ENCODE measurements around the gene APOL1. TPM values are rescaled to one million over a fixed set of nuclear protein-coding genes. Genes with fewer than 3 reads are reported as not detected.

The APOL1 gene
- total RNA-seq, 1 experiment from 2014 or later: 16.0 TPM

GRCh38 chr22:36298118-36298517, 45.2 kb downstream of the APOL1 start:
- no TSS peak for BruUV-seq (replicated peaks)
- TF ChIP-seq, protein P1, sequence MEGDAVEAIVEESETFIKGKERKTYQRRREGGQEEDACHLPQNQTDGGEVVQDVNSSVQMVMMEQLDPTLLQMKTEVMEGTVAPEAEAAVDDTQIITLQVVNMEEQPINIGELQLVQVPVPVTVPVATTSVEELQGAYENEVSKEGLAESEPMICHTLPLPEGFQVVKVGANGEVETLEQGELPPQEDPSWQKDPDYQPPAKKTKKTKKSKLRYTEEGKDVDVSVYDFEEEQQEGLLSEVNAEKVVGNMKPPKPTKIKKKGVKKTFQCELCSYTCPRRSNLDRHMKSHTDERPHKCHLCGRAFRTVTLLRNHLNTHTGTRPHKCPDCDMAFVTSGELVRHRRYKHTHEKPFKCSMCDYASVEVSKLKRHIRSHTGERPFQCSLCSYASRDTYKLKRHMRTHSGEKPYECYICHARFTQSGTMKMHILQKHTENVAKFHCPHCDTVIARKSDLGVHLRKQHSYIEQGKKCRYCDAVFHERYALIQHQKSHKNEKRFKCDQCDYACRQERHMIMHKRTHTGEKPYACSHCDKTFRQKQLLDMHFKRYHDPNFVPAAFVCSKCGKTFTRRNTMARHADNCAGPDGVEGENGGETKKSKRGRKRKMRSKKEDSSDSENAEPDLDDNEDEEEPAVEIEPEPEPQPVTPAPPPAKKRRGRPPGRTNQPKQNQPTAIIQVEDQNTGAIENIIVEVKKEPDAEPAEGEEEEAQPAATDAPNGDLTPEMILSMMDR (IDR thresholded peaks at IDR 0.05): no peak
- TF ChIP-seq REST (IDR thresholded peaks at IDR 0.05; ENCODE audit: insufficient read depth in 1 of 2, low read depth in 2 of 2, low read length in 1 of 2) (no peak), TCF7L2 (IDR thresholded peaks at IDR 0.05; ENCODE audit: low read depth, low read length) (no peak), SIN3A (IDR thresholded peaks at IDR 0.05; ENCODE audit: borderline replicate concordance, insufficient read depth, low read depth, low read length) (no peak), POLR2AphosphoS5 (IDR thresholded peaks at IDR 0.05; ENCODE audit: low read depth, low read length) (no peak)
- Histone ChIP-seq H3K36me3 (ENCODE audit: control insufficient read depth, insufficient read depth, low read length) (peaks cover 45% of the 10 kb centered on the region), H3K27me3 (ENCODE audit: control insufficient read depth, insufficient read depth, low read length) (no peaks in the 10 kb centered on the region), H3K4me3 (ENCODE audit: low read depth in 2 of 2, low read length in 2 of 2) (no peak overlapping the region), H3K9me3 (ENCODE audit: control insufficient read depth, insufficient read depth, low read depth, low read length) (no peaks in the 10 kb centered on the region), H3K27ac (ENCODE audit: low read length) (no peak overlapping the region; the same call in 1 of the 2 replicates), H3K4me1 (ENCODE audit: control insufficient read depth, insufficient read depth, low read length) (peaks cover 15% of the 10 kb centered on the region)
- ChIA-PET POLR2A (interaction anchor here (0.5 kb wide), 1 partner anchor 83 kb away, joined by 5 read pairs; no protein-coding TSS in a partner anchor), CTCF (no interaction called here)
- ATAC-seq: no peak
- no peak for DNase-seq (ENCODE audit: low read depth, low spot score)
- intact Hi-C loops (cut with micrococcal nuclease; ENCODE audit: unreplicated experiment): no loop called here
- in situ Hi-C loops (cut with HindIII; ENCODE audit: low pct_unique_long_range_greater_than_20kb, low sequenced_read_pairs): no loop called here

GRCh38 chr22:36298601-36299000, 45.7 kb downstream of the APOL1 start:
- Histone ChIP-seq H3K27me3 (ENCODE audit: control insufficient read depth, insufficient read depth, low read length) (no peaks in the 10 kb centered on the region), H3K27ac (ENCODE audit: low read length) (no peak overlapping the region; the same call in 1 of the 2 replicates), H3K36me3 (ENCODE audit: control insufficient read depth, insufficient read depth, low read length) (peaks cover 45% of the 10 kb centered on the region), H3K4me3 (ENCODE audit: low read depth in 2 of 2, low read length in 2 of 2) (no peak overlapping the region), H3K4me1 (ENCODE audit: control insufficient read depth, insufficient read depth, low read length) (peaks cover 18% of the 10 kb centered on the region), H3K9me3 (ENCODE audit: control insufficient read depth, insufficient read depth, low read depth, low read length) (no peaks in the 10 kb centered on the region)
- DNase-seq (ENCODE audit: low read depth, low spot score) (no peak), ATAC-seq (no peak)
- ChIA-PET CTCF (no interaction called here), POLR2A (interaction anchor here (0.5 kb wide), 1 partner anchor 82 kb away, joined by 5 read pairs; no protein-coding TSS in a partner anchor)
- BruUV-seq (replicated peaks): no TSS peak
- intact Hi-C loops (cut with micrococcal nuclease; ENCODE audit: unreplicated experiment): no loop called here
- in situ Hi-C loops (cut with HindIII; ENCODE audit: low pct_unique_long_range_greater_than_20kb, low sequenced_read_pairs): no loop called here
- TF ChIP-seq SIN3A (IDR thresholded peaks at IDR 0.05; ENCODE audit: borderline replicate concordance, insufficient read depth, low read depth, low read length) (no peak), TCF7L2 (IDR thresholded peaks at IDR 0.05; ENCODE audit: low read depth, low read length) (no peak)

- Histone ChIP-seq H3K27ac (ENCODE audit: low read length) (no peak overlapping the region), H3K4me1 (ENCODE audit: control insufficient read depth, insufficient read depth, low read length) (peaks cover 20% of the 10 kb centered on the region), H3K9me3 (ENCODE audit: control insufficient read depth, insufficient read depth, low read depth, low read length) (no peaks in the 10 kb centered on the region), H3K27me3 (ENCODE audit: control insufficient read depth, insufficient read depth, low read length) (no peaks in the 10 kb centered on the region), H3K36me3 (ENCODE audit: control insufficient read depth, insufficient read depth, low read length) (peaks cover 48% of the 10 kb centered on the region), H3K4me3 (ENCODE audit: low read depth in 2 of 2, low read length in 2 of 2) (no peak overlapping the region)
- intact Hi-C loops (cut with micrococcal nuclease; ENCODE audit: unreplicated experiment) (no loop called here), in situ Hi-C loops (cut with HindIII; ENCODE audit: low pct_unique_long_range_greater_than_20kb, low sequenced_read_pairs) (no loop called here)
- no TSS peak for BruUV-seq (replicated peaks)
- ChIA-PET CTCF (no interaction called here), POLR2A (no interaction called here)
- DNase-seq (ENCODE audit: low read depth, low spot score) (no peak), ATAC-seq (no peak)
- no peak for TF ChIP-seq SIN3A (IDR thresholded peaks at IDR 0.05; ENCODE audit: borderline replicate concordance, insufficient read depth, low read depth, low read length)
- TF ChIP-seq, protein P1 (IDR thresholded peaks at IDR 0.05): no peak
- no peak for TF ChIP-seq REST (IDR thresholded peaks at IDR 0.05; ENCODE audit: insufficient read depth in 1 of 2, low read depth in 2 of 2, low read length in 1 of 2)
- TF ChIP-seq POLR2AphosphoS5 (IDR thresholded peaks at IDR 0.05; ENCODE audit: low read depth, low read length): no peak
- TF ChIP-seq TCF7L2 (IDR thresholded peaks at IDR 0.05; ENCODE audit: low read depth, low read length): no peak
These were observed 46.4 kb downstream of the APOL1 start for GRCh38 chr22:36299295-36299694.

All from Panc1 (cell line).